GM18505 (cell line): Measurements from ENCODE around the gene UBE2QL1.
"Not testable (repeated sequence)": the region's sequence is repeated elsewhere in the genome, so short reads cannot be mapped to it uniquely, and the experiment has no call there.

Experiments used
- ATAC-seq: cut with Tn5 transposase; IDR thresholded peaks from one replicate; pipeline ENCODE4 v1.9.1; 2021; ENCODE audit not compliant: unreplicated experiment
- POLR2A ChIP-seq: IDR thresholded peaks from 4 replicates; pipeline ENCODE4 v1.6.1; 2011; ENCODE audit warnings: borderline replicate concordance; ENCODE audit not compliant: insufficient read depth, insufficient read length; ENCODE audit errors: extremely low read depth

Gene UBE2QL1

DNA sequence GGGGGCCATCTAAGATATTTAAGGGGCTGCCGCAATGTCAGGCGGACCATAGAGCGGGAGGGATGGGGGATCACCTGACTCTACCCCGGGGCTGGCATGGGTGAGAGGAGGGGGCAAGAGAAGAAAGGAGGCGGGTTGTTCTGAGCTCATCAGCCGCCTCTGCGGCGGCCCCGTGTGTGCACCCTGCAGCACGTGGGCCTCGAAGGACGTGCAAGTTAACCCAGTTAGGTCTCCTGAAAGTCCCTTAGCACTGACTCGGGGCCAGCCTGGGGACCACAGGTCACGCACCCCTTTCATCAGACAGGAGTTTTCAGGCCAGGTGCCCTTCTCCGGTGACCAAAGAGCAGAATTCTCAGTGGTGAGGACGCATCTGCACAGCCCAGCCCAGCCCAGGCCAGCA is 58.0 kb downstream of the UBE2QL1 start:
- no peak for ATAC-seq
- no peak for TF ChIP-seq POLR2A

DNA sequence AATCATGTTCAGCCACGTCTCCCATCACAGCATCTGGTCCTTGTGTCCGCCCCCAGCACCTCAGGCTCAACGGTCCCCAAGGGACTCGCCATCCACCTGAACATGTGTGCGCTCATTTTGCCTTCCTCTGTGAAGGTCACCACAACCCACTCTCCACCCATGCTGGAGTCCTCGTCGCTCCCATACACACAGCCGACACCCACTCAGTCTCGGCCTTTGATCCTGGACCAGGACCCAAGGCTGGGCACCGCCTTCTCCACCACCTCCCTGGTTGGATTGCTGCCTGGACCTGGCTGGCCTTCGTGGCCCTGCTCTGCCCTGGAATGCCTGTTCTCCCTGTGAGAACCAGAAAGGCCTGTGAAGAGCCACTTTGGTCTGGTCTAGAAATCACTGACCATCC is 60.3 kb downstream of the UBE2QL1 start:
- ATAC-seq, result no peak
- no peak for TF ChIP-seq POLR2A

DNA sequence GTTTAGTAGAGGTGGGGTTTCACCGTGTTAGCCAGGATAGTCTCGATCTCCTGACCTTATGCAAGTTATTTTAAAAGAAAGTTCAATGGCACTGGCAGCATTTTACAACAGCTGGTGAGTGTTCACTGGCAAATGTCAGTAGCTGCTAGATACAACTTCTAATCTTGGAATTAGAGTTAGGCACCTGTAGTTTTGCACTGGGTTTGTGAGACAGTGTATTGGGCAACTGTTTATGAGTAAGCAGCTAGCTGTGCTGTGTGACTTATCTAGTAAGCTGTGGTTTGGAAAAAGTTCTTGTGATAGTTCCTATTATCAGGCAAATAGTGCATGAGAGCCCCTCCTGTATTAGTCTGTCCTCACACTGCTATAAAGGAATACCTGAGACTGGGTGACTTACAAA is 61.5 kb downstream of the UBE2QL1 start:
- no peak for ATAC-seq

GRCh38 chr5:6510973-6511372 is 62.3 kb downstream of the UBE2QL1 start:
- TF ChIP-seq POLR2A, result no peak
- no peak for ATAC-seq

More for the DNA sequence above, 61.5 kb downstream of the UBE2QL1 start:
- no peak for TF ChIP-seq POLR2A

DNA sequence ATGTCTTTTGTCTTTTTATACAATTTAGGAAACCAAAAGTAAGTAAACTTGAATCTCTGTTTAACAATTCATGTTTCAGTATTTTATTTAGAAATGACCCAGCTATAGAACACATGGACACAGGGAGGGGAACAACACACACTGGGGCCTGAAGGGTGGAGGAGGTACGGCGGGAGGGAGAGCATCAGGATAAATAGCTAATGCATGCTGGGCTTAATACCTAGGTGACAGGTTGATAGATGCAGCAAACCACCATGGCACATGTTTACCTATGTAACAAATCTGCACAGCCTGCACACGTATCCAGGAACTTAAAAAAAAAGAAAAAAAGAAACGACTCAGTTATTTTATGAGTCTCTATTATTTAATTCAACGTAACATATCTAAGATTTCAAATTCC is 67.2 kb downstream of the UBE2QL1 start:
- ATAC-seq, result not testable (repeated sequence)

DNA sequence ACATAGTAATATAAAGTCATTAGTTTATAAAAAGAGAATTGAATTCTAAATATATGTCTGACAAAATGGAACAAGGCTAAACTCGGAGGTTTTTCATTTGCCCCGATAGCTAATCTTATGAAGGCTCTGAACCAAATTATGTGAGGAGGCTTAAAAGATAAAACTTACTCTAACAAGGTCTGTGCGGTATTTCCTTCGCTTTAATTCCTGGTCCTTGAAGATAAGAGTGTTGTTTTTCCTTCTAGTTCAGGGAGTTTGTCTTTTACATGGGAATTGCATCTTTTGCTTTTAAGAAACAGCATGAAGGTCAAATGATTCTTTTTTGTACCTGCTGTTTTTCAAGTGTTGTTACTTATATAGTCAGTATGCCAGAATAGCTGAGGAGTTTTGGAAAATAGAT is 68.2 kb downstream of the UBE2QL1 start:
- ATAC-seq, result no peak

DNA sequence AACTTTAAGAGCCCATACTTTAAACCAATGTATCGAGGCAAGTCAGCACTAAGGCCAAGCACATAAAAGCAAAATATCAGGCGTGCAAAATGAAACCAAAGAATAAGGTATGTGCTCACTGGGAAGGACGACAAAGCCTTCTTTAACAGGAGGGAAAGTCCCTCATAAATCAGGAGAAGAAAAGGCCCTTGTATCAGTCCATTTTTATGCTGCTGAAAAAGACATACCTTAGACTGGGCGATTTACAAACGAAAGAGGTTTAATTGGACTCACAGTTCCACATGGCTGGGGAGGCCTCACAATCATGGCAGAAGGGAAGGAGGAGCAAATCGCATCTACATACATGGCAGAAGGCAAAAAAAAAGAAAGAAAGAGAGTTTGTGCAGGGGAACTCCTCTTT is 68.9 kb downstream of the UBE2QL1 start:
- ATAC-seq, result no peak
- TF ChIP-seq POLR2A, result no peak

More for the DNA sequence above, 68.2 kb downstream of the UBE2QL1 start:
- no peak for TF ChIP-seq POLR2A

- ATAC-seq, result no peak
- TF ChIP-seq POLR2A, result no peak
Measured at GRCh38 chr5:6518298-6519057, 69.8 kb downstream of the UBE2QL1 start.

DNA sequence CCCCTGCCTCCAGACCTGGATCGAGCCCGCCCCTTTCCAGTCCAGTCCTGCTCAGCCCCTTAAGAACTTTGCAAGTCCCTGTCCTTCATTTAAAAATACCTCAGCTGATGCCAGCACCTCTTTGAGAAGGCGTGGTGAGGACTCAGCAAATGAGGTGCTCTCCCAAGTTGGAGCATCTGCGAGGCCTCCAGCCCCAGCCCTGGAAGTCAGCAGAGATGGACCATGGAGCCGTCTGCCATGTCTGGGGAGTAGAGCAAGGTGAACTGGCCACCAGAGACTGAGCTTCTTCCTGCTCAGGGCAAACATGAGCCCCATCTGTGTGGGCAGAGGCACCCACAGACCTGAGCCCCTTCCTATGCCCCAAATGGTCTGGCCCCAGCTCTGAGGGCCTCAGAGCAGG is 71.5 kb downstream of the UBE2QL1 start:
- no peak for ATAC-seq
- TF ChIP-seq POLR2A, result no peak

DNA sequence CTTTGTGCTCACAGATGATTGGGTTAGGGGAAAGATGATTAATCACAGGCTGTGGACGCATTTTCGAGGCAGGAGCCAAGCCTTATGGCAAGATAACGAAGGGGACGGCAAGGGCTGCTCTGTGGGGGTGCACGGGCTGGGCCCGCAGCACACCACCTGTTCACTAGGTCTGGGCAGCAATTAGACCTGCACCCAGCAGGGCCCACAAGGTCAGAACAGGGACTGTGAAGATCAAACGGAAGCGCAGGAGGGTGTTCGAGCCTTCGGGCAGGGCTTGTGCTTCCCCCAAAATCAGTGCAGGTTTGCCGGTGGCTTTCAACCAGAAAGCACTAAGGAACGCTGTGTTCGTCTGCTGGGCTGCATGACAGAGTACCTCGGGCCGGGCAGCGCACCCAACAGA is 73.7 kb downstream of the UBE2QL1 start:
- TF ChIP-seq POLR2A, result no peak
- ATAC-seq, result no peak

DNA sequence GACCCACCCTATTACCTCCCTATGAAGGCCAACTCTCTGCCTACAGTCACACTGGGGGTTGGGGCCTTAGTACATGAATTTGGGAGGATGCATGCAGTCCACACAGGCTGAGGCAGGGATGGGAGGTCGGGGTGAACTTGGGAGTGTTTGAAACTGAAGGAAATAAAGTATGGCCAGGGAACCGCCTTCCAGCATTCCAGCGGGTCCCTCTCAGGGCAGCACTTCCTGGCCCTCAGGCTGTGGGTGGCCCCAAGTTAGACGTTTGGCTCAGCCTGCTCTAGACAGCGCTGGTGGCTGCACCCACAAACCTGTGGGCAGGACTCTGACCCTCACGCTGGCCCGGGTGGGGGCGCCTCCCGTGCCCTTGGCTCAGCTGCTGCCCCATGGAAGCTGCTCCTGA is 74.3 kb downstream of the UBE2QL1 start:
- TF ChIP-seq POLR2A, result no peak
- ATAC-seq, result no peak

GRCh38 chr5:6525422-6525821 is 76.8 kb downstream of the UBE2QL1 start:
- ATAC-seq, result no peak
- TF ChIP-seq POLR2A, result no peak

DNA sequence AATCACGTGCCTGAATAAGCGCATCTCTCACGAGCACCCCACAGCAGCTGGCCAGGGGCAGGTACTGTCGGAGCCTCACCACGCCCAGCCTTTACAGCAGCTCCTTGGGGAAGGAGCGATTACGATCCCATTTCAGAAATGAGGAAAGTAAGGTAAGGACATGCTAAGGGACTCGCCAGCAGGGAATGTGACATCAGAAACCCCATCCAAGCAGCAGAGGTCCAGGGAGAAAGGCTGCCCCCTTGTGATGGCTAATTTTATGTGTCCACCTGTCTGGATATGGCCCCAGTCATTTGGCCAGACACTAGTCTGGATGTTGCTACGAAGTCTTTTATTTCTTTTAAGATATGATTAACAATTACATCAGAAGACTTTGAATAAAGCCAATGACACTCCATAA is 77.3 kb downstream of the UBE2QL1 start:
- TF ChIP-seq POLR2A, result no peak
- ATAC-seq, result no peak

DNA sequence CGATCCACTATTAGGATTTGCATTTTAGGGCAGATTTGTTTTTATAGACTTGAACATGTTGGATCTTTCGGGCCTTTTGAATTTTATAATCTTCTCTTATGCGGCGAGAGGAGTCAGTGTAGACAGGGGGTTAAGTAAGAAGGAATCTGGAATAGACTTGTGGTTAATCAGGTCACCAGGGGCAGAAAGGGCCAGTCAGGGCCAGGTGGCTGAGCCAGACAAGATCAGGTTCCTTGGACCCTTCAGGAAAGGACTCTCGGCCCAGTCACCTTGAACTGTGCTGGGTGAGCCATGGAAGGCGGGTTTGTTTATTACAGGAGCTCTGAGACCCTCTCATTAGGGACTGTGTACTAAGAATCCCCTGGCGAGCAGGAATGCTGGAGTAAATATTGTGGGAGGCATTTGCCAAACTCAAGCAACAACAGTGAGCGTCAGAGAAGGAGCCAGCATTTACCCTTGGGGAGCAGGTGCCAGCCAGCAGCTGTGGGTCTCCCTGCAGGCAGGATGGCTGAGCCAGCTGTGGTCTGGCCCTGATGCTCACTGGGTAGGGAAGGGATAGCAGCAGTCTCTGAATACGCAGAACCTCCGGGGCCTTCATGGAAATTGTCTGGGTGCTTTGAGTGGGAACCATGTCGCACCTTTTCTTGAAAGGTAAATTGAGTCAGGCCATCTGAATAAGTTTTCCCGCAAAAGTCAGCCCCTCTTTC is 79.2 kb downstream of the UBE2QL1 start:
- TF ChIP-seq POLR2A, result no peak

More for the DNA sequence above, 79.2 kb downstream of the UBE2QL1 start:
- ATAC-seq, result no peak
